ENCODE results near the gene GRAMD1B.

- TF ChIP-seq CTCF (conservative IDR thresholded peaks at IDR 0.05) (no peak), ZFX (IDR thresholded peaks at IDR 0.05) (no peak)
Observed at GRCh38 chr11:123409456-123410217, 20.4 kb upstream of the GRAMD1B start.

Measured in C4-2B (cell line).